Activated CD8-positive, alpha-beta memory T cell treated with anti-CD3 and anti-CD28 coated beads, Interleukin-2, amount 10 ng/mL, durations not matched to agents 7 days and 5 days (primary cell): ENCODE measurements around the gene ZNF497. TPM values are rescaled to one million over a fixed set of nuclear protein-coding genes. Genes with fewer than 3 reads are reported as not detected.
A peak's percentile ranks its signal among the peaks of the same experiment; 100 is the strongest.

Experiments
- ATAC-seq: fragments of 150-1000 bp; cut with Tn5 transposase; one replicate; pipeline ENCODE4 v1.10.0; 2021; ENCODE audit warnings: moderate library complexity
- CTCF ChIA-PET: fragments of 350-600 bp; sonication (Branson Sonifier 250); formaldehyde crosslinking; loops from one replicate; lab custom pipeline; 2021; ENCODE audit warnings: antibody characterized with exemption; lab: Charles Lee
- DNase-seq: peaks from one replicate; pipeline ENCODE4 v3.0.0-alpha.2; 2020
- H3K27ac Mint-ChIP-seq: one replicate; pipeline ENCODE4 v1.8.0; 2021; ENCODE audit warnings: mild to moderate bottlenecking, mixed read lengths
- H3K27me3 Mint-ChIP-seq: one replicate; pipeline ENCODE4 v1.8.0; 2021; ENCODE audit warnings: mixed read lengths
- H3K36me3 Mint-ChIP-seq: one replicate; pipeline ENCODE4 v1.8.0; 2021; ENCODE audit warnings: mild to moderate bottlenecking, mixed read lengths
- H3K4me1 Mint-ChIP-seq: one replicate; pipeline ENCODE4 v1.8.0; 2021; ENCODE audit warnings: mixed read lengths
- H3K4me3 Mint-ChIP-seq: one replicate; pipeline ENCODE4 v1.8.0; 2021; ENCODE audit warnings: mild to moderate bottlenecking, moderate library complexity, mixed read lengths
- H3K9me3 Mint-ChIP-seq: one replicate; pipeline ENCODE4 v1.8.0; 2022; ENCODE audit warnings: low read depth, mixed read lengths
- total RNA-seq, 2 experiments: library from RNA; stranded (reverse); gene quantifications; one replicate each; pipeline ENCODE4 v1.2.3, GENCODE V29; 2021

The ZNF497 gene
- total RNA-seq, 2 experiments from 2014 or later = 0.87 to 0.91 TPM

DNA sequence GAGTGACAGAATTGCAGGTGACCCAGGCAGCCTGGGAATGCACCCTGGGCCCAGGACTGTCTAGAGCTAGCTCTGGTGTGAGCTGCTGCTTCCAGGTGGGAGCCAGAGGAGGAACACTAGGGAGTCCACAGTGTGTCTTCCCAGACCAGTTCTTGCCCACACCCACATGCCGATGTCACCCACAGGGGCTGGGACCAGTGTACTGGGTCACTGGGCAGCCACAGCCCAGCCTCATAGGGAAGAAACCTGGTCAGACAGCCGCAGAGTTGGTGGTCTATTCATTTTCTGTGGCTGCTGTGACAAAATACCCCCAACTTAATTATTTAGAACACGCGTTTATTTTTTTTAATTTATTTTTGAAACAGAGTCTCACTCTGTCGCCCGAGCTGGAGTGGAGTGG lies 36.0 kb upstream of the ZNF497 start:
- H3K27ac Mint-ChIP-seq = no peak overlapping the region
- no peaks in the 10 kb centered on the region for H3K9me3 Mint-ChIP-seq
- H3K27me3 Mint-ChIP-seq = peaks cover 8% of the 10 kb centered on the region
- CTCF ChIA-PET = interaction anchor here (1.3 to 2.5 kb wide), 2 partner anchors 9 to 11 kb away, joined by 3 to 5 read pairs; partner anchors contain the start of gene RPS5
- peaks cover 33% of the 10 kb centered on the region for H3K4me1 Mint-ChIP-seq
- H3K4me3 Mint-ChIP-seq = no peak overlapping the region
- no peak for DNase-seq
- no peak for ATAC-seq
- H3K36me3 Mint-ChIP-seq = peaks cover 19% of the 10 kb centered on the region

DNA sequence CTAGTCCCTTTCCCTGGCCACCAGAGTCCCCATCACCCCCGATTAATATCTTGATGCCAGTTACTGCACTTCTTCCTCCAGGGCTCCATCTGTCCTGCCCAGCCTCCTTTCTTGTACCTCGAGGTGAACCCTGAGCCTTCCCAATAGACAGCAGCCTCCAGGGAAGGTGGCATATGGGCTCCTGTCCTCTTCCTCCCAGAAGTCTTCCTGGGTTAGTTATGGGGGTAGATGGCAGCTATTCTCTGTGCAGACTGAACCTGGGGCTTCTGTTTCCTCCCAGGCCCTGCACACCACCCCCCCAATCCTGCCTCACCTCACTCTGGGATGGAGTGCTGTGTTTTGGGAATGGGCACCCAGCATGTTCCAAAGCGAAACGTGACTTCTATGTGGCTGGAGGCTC lies 35.5 kb upstream of the ZNF497 start:
- H3K9me3 Mint-ChIP-seq = no peaks in the 10 kb centered on the region
- no peak for ATAC-seq
- CTCF ChIA-PET = no interaction called here
- no peak overlapping the region for H3K27ac Mint-ChIP-seq
- no peak for DNase-seq
- H3K27me3 Mint-ChIP-seq = peaks cover 8% of the 10 kb centered on the region
- H3K36me3 Mint-ChIP-seq = peaks cover 22% of the 10 kb centered on the region
- no peak overlapping the region for H3K4me3 Mint-ChIP-seq
- peaks cover 31% of the 10 kb centered on the region for H3K4me1 Mint-ChIP-seq

DNA sequence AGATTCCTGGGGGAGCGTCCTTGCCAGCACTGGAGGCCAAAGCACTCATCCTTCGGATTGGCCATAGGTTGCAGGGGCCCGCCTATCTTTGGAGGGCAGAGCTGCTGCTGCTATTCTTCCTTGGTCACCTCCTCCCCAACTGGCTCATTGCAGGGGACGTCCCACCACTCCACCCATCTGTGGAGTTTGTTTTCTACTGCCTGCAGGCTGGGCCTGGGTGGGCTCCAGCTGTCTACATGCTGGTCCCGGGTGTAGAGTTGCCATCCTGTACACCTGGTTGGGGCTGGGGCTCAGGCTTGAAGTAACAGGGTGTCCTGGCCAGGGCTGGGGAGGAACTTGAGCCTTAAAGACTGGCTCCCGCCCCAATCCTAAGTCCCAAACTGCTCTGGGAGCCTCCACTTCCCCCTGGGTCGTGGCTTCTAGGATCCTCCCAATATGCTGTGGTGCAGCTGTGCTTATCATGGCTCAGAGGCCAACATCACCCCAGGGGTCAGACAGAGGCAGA lies 35.0 kb upstream of the ZNF497 start:
- peaks cover 8% of the 10 kb centered on the region for H3K27me3 Mint-ChIP-seq
- H3K27ac Mint-ChIP-seq = no peak overlapping the region
- CTCF ChIA-PET = no interaction called here
- ATAC-seq (no peak), DNase-seq (no peak)
- peaks cover 36% of the 10 kb centered on the region for H3K4me1 Mint-ChIP-seq
- H3K36me3 Mint-ChIP-seq = peaks cover 27% of the 10 kb centered on the region
- no peaks in the 10 kb centered on the region for H3K9me3 Mint-ChIP-seq
- no peak overlapping the region for H3K4me3 Mint-ChIP-seq

DNA sequence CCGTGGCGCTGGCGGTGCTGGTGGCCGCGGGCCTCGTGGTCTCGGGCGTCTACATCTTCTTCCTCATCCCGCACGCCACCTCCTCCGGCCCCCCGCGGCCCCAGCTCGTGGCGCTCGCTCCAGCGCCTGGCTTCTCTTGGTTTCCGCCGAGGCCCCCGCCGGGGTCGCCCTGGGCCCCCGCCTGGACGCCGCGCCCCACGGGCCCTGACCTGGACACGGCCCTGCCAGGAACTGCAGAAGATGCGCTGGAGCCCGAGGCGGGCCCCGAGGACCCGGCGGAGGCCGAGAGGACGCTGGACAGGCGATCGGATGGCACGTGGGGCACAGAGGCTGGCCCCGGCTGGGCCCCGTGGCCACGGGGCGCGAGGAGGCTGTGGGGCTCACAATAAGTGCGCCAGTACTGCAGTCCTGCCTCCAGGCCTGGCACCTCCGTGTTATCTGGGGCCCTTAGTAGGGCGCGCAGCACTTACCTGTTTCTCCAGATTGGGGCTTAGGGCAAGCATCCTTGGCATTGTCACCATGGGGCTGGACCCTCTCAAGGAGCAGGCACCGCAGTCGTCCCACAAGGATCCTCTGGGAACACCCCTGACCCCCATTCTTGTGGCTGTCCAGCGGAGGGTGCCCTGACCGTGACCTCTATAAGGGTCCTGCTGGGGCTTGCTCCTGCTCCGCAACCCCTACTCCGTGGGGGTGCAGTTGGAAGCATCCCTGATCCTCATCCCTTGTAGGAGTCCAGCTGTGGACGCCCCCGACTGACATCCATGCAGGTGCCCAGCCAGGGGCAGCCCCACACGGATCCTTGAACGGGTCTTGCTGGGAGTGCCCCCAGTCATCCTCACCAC lies 34.4 kb upstream of the ZNF497 start:
- H3K27ac Mint-ChIP-seq = no peak overlapping the region
- H3K9me3 Mint-ChIP-seq = no peaks in the 10 kb centered on the region
- CTCF ChIA-PET = no interaction called here
- H3K36me3 Mint-ChIP-seq = peaks cover 30% of the 10 kb centered on the region
- DNase-seq (no peak), ATAC-seq (no peak)
- H3K4me3 Mint-ChIP-seq = no peak overlapping the region
- peaks cover 8% of the 10 kb centered on the region for H3K27me3 Mint-ChIP-seq
- peaks cover 31% of the 10 kb centered on the region for H3K4me1 Mint-ChIP-seq

DNA sequence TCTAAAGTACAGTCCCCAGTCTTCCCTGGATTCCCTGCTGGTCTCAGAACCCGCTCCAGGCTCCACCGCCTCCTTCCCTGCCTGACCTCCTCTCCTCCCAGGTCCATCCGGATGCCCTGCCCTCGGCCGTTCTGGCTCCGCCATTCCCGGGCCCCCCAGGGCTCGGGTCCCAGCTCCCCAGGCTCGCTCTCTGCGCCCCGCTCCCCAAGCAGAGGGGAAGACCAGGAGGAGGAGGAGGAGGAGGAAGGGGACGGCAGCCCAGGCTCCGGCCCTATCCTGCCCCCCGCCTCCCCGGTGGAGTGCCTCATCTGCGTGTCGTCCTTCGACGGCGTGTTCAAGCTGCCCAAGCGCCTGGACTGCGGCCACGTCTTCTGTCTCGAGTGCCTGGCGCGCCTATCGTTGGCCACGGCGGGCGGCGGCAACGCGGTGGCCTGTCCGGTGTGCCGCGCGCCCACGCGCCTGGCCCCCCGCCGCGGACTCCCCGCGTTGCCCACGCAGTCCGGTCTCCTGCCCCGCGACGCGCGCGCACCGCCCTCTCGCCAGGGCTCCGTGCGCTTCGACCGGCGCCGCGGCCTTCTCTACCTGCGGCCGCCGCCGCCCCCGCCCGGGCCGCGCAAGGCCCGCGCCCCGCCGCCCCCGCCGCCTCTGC lies 33.6 kb upstream of the ZNF497 start:
- CTCF ChIA-PET = no interaction called here

DNA sequence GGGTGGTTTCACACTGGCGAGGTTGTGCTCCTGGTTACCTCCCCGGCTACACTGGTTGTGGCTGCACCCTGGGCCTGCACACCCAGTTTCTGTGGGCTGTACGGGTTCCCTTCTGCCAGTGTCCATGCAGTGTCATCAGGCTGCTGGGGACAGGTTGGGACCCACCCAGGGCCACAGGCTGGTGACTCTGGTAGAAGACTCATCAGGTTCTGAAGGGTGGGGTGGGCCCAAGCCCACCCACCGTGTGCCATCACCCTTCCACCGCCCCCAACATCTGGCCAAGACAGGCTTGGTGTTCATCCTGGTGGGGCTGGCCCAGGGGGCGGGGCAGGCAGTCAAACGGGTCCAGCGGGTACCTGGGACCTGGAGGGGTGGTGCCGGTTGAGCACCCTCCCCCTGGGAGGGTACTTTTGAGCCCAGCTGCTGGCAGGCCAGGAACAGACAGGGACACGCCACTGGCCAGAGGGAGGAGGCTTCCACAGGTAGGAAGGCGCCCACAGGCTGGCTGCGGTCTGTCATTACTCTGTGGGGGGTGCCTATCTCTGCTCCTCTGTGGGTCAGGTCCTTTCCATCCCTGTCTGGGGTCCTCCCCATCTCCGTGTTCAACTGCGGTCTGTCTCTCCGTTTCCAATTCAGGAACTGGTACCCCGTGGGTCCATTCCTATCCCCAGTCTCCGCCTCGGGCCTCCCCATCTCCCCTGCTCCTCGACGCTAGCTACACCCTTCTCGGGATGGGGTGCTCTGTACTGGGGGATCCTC lies 32.8 kb upstream of the ZNF497 start, which contains the start of gene RNF225:
RNF225 (plus strand) TSS at position 437 of the 759 bp plus-strand sequence. CDS start 434 bp downstream, outside the sequence.
- no peak for DNase-seq
- H3K4me3 Mint-ChIP-seq = no peak within 1 kb of the TSS
- CTCF ChIA-PET = no interaction called here
- H3K4me1 Mint-ChIP-seq = peaks cover 33% of the 10 kb centered on the region
- peak; percentile 8 for ATAC-seq
- no peaks in the 10 kb centered on the region for H3K9me3 Mint-ChIP-seq
- H3K36me3 Mint-ChIP-seq = peaks cover 39% of the 10 kb centered on the region
- peaks cover 8% of the 10 kb centered on the region for H3K27me3 Mint-ChIP-seq
- no peak within 1 kb of the TSS for H3K27ac Mint-ChIP-seq

More for the DNA sequence above, 33.6 kb upstream of the ZNF497 start:
- H3K36me3 Mint-ChIP-seq = peaks cover 33% of the 10 kb centered on the region
- no peak overlapping the region for H3K4me3 Mint-ChIP-seq
- no peak overlapping the region for H3K27ac Mint-ChIP-seq
- H3K27me3 Mint-ChIP-seq = peaks cover 8% of the 10 kb centered on the region
- H3K4me1 Mint-ChIP-seq = peaks cover 33% of the 10 kb centered on the region
- no peaks in the 10 kb centered on the region for H3K9me3 Mint-ChIP-seq
- DNase-seq (no peak), ATAC-seq (no peak)

DNA sequence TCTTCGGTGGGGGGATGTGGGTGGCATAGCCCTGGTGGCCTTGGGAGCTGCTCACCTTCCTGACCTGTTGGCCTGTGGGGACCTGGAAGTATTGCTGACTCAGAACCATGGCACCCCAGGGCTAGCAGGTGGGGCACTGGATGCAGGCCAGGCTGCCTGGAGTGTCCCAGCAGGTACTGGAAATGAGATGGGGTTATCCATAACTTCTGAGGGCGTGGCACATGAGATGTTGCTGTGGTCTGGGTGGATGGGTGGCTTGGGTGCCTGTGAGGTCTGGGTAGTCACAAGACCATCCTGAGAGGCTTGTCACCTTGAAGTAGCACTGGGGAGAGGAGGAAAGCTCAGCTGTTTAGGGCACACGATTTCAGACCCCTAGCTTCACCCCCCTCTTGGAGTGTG lies 32.3 kb upstream of the ZNF497 start:
- Mint-ChIP-seq H3K27me3 (peaks cover 8% of the 10 kb centered on the region), H3K36me3 (peaks cover 41% of the 10 kb centered on the region), H3K4me3 (no peak overlapping the region), H3K4me1 (peaks cover 32% of the 10 kb centered on the region), H3K27ac (no peak overlapping the region), H3K9me3 (no peaks in the 10 kb centered on the region)
- CTCF ChIA-PET = no interaction called here
- ATAC-seq (no peak), DNase-seq (no peak)

DNA sequence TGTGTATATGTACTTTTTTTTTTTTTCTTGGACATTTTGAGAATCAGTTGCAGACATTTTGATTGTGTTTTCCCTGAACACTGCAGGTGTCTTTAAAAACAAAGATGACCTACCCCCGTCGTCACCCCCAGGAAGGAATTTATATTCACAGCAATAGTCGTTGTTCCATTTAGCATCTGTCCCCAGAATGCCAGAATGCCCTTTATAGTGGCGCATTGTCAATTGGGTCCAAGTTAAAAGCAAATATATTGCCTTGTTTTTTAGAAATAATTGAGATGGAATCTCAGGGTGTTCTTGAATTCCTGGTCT lies 31.1 kb upstream of the ZNF497 start:
- no peak for ATAC-seq
- Mint-ChIP-seq H3K4me3 (no peak overlapping the region), H3K27me3 (peaks cover 8% of the 10 kb centered on the region), H3K9me3 (no peaks in the 10 kb centered on the region), H3K4me1 (peaks cover 37% of the 10 kb centered on the region), H3K27ac (no peak overlapping the region), H3K36me3 (peaks cover 48% of the 10 kb centered on the region)
- DNase-seq = no peak
- CTCF ChIA-PET = no interaction called here

DNA sequence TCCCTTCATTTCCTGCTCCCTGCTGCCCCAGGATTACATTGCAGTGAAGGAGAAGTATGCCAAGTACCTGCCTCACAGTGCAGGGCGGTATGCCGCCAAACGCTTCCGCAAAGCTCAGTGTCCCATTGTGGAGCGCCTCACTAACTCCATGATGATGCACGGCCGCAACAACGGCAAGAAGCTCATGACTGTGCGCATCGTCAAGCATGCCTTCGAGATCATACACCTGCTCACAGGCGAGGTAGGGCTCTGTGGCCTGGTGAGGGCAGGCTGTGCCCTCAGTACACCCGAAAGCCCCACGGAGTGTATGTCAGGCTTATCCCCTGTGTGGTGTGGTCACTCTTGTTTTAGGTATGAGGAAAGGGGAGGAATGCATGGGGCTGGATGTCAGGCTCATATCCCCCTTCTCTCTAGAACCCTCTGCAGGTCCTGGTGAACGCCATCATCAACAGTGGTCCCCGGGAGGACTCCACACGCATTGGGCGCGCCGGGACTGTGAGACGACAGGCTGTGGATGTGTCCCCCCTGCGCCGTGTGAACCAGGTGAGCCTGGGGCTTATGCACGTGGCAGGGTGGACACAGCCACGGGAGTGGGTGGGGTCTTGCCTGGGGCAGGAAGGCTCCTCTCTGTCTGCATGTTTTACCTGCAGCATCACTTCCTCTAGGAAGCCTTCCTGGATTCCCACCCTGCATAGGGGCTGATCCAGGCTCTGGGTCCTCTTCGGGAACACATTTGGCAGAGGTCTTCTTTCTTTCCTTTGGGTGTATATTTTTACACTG lies 30.6 kb upstream of the ZNF497 start:
- Mint-ChIP-seq H3K4me1 (peaks cover 41% of the 10 kb centered on the region), H3K4me3 (no peak overlapping the region), H3K36me3 (peaks cover 52% of the 10 kb centered on the region), H3K9me3 (no peaks in the 10 kb centered on the region), H3K27me3 (peaks cover 8% of the 10 kb centered on the region), H3K27ac (no peak overlapping the region)
- DNase-seq (no peak), ATAC-seq (no peak)
- CTCF ChIA-PET = no interaction called here

DNA sequence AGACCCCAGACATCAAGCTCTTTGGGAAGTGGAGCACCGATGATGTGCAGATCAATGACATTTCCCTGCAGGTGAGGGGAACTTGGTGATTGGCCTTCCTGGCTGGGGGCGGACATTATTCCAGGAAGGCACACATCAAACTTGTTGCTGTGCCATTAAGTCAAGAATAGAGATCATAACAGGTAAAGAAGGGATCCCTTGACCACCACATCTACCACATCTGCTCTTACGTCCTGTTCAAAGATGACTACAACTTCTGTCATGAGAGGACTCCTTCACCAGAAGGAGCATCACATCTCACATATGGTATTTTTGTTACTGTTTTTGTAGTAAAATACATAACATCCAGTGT lies 25.6 kb upstream of the ZNF497 start:
- Mint-ChIP-seq H3K27me3 (no peaks in the 10 kb centered on the region), H3K9me3 (no peaks in the 10 kb centered on the region), H3K4me1 (peaks cover 50% of the 10 kb centered on the region), H3K27ac (peak overlapping the region; percentile 96), H3K36me3 (peaks cover 34% of the 10 kb centered on the region), H3K4me3 (peak overlapping the region; percentile 98)
- ATAC-seq = no peak
- CTCF ChIA-PET = interaction anchor here (1.2 to 1.5 kb wide), 2 partner anchors 20 to 131 kb away, joined by 3 to 6 read pairs; partner anchors contain the start of genes ZBTB45 and ZNF584
- DNase-seq = no peak

DNA sequence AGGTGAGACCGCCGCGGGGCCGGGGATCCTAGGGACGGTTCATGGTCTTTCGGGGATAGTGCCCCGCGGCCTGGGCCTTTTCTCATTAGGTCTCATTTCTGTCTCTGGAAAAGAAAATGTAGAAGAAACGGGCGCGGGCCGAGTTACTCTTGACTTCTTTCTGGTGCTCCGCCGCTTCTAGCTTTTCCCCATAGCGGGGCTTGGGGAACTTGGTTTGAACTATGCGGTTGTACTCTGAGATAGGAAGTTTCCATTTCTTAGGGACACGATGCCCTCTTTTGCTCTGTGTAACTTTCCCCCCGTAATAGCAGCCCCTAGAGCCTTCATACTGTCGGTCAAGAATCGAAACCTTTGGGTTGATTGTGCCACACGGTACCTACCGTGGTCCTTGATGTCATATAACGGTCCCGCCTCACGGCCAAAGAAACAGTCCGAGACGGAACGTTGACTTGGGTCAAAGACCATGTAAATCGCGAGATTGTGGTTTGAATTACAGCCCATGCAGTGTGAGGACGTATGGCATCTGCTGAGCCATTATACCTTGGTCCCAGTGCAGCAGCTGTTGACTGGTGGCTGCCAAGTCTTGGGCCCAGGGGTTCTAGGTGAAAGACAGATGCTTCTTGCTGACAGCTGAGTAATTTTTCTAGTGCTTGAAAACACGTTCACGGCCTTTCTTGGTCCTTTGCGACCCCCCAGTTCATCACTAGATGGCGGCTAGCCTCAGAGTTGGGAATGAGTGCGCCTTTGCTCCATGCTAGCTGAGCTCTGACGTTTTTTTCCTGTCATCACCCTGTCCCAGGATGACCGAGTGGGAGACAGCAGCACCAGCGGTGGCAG lies 25.0 kb upstream of the ZNF497 start:
- H3K27ac Mint-ChIP-seq = peak overlapping the region; percentile 96
- peak overlapping the region; percentile 98 for H3K4me3 Mint-ChIP-seq
- peaks cover 28% of the 10 kb centered on the region for H3K36me3 Mint-ChIP-seq
- H3K9me3 Mint-ChIP-seq = no peaks in the 10 kb centered on the region
- ATAC-seq (peak; percentile 4), DNase-seq (no peak)
- peaks cover 45% of the 10 kb centered on the region for H3K4me1 Mint-ChIP-seq
- CTCF ChIA-PET = interaction anchor here (1.1 to 1.5 kb wide), 3 partner anchors 12 to 132 kb away, joined by 3 to 6 read pairs (median 5); partner anchors contain the start of genes ZBTB45 and ZNF584
- H3K27me3 Mint-ChIP-seq = no peaks in the 10 kb centered on the region
